PC-3 (cell line): ENCODE data around the gene DERL3. TPM values are rescaled to one million over a fixed set of nuclear protein-coding genes. Genes with fewer than 3 reads are reported as not detected.
A peak's percentile ranks its signal among the peaks of the same experiment; 100 is the strongest.

Source experiments
- ATAC-seq: fragments of 200-7000 bp; cut with Tn5 transposase; 2 replicates; pipeline ENCODE4 v1.9.1; 2020; ENCODE audit warnings: mild to moderate bottlenecking, moderate library complexity
- BruUV-seq: library from RNA; stranded (reverse); fragments of 400-500 nt; replicated peaks from 2 replicates; lab custom pipeline; 2021; lab: Mats Ljungman, UMichigan
- CTCF ChIA-PET: fragments of 300-600 bp; sonication (Branson Sonifier 250); formaldehyde crosslinking; loops from one replicate; lab custom pipeline; 2022; ENCODE audit warnings: antibody characterized with exemption; lab: Charles Lee
- POLR2A ChIA-PET: fragments of 300-600 bp; sonication (Branson Sonifier 250); formaldehyde crosslinking; loops from one replicate; lab custom pipeline; 2022; ENCODE audit warnings: antibody characterized with exemption; ENCODE audit not compliant: unreplicated experiment; lab: Charles Lee
- DNase-seq: peaks from one replicate; pipeline ENCODE4 v3.0.0-alpha.2; 2015
- H2AFZ ChIP-seq: fragments of 300-600 bp; sonication (generic); 2 replicates; pipeline ENCODE4 v1.6.0; 2016; ENCODE audit warnings: antibody characterized with exemption, low read length
- H3F3A ChIP-seq: fragments of 300-600 bp; sonication (generic); one replicate; pipeline ENCODE4 v1.6.0; 2017; ENCODE audit warnings: antibody characterized with exemption, low read length, control low read depth, mild to moderate bottlenecking; ENCODE audit not compliant: unreplicated experiment
- H3K27ac ChIP-seq: fragments of 300-600 bp; sonication (generic); 2 replicates; pipeline ENCODE4 v1.5.1; 2016; ENCODE audit warnings: mild to moderate bottlenecking, low read length
- H3K27me3 ChIP-seq: fragments of 300-600 bp; sonication (generic); 2 replicates; pipeline ENCODE4 v1.6.1; 2016; ENCODE audit warnings: low read length, mixed read lengths
- H3K36me3 ChIP-seq: fragments of 300-600 bp; sonication (generic); 2 replicates; pipeline ENCODE4 v1.6.1; 2016; ENCODE audit warnings: low read depth, mixed run types, low read length, mixed read lengths
- H3K4me1 ChIP-seq: fragments of 300-600 bp; sonication (generic); 2 replicates; pipeline ENCODE4 v1.5.1; 2016; ENCODE audit warnings: low read length; ENCODE audit not compliant: insufficient read depth
- H3K4me2 ChIP-seq: fragments of 300-600 bp; sonication (generic); 2 replicates; pipeline ENCODE4 v1.6.0; 2016; ENCODE audit warnings: low read length
- H3K4me3 ChIP-seq: fragments of 300-600 bp; sonication (generic); 2 replicates; pipeline ENCODE4 v1.5.1; 2016; ENCODE audit warnings: mild to moderate bottlenecking, low read length, mixed read lengths
- H3K79me2 ChIP-seq: fragments of 300-600 bp; sonication (generic); 2 replicates; pipeline ENCODE4 v1.6.1; 2017; ENCODE audit warnings: low read length, mixed read lengths
- H3K9ac ChIP-seq: fragments of 300-600 bp; sonication (generic); 2 replicates; pipeline ENCODE4 v1.6.0; 2016; ENCODE audit warnings: mild to moderate bottlenecking, low read length
- H3K9me2 ChIP-seq: fragments of 300-600 bp; sonication (generic); replicated peaks from 2 replicates; pipeline ENCODE4 v1.6.1; 2016; ENCODE audit warnings: mixed run types, low read length, mixed read lengths
- H3K9me3 ChIP-seq: fragments of 300-600 bp; sonication (generic); 2 replicates; pipeline ENCODE4 v1.6.1; 2016; ENCODE audit warnings: low read length, mixed read lengths
- H4K20me1 ChIP-seq: fragments of 300-600 bp; sonication (generic); 2 replicates; pipeline ENCODE4 v1.6.1; 2016; ENCODE audit warnings: low read length, mixed read lengths
- EZH2 ChIP-seq: fragments of 300-600 bp; sonication (generic); IDR thresholded peaks from one replicate; pipeline ENCODE4 v1.6.1; 2017; ENCODE audit warnings: antibody characterized with exemption, mild to moderate bottlenecking, low read length; ENCODE audit not compliant: unreplicated experiment
- EZH2phosphoT487 ChIP-seq: fragments of 300-600 bp; sonication (generic); IDR thresholded peaks from 2 replicates; pipeline ENCODE4 v1.6.1; 2018; ENCODE audit warnings: mild to moderate bottlenecking, antibody characterized with exemption, low read length, borderline replicate concordance
- intact Hi-C: fragments of 100-400 bp; cut with micrococcal nuclease; formaldehyde crosslinking; loops from 2 replicates; pipeline ENCODE4 v1.9.0; 2023
- total RNA-seq: library from RNA; depleted of rRNA; stranded (reverse); fragments of >200 nt; gene quantifications from 2 replicates; pipeline ENCODE4 v1.2.3, GENCODE V29; 2014
- TF ChIP-seq, protein P1 (sequence below): fragments of 300-600 bp; sonication (generic); conservative IDR thresholded peaks from 2 replicates; pipeline ENCODE4 v1.5.1; 2017; ENCODE audit warnings: antibody characterized with exemption, low read depth, mild to moderate bottlenecking, low read length

DERL3 gene
- total RNA-seq, 1 experiment from 2014 or later: not detected

- Histone ChIP-seq H4K20me1 (peaks cover 28% of the 10 kb centered on the region), H3K4me1 (peaks cover 14% of the 10 kb centered on the region; the same call in 1 of the 2 replicates), H3K27me3 (no peaks in the 10 kb centered on the region), H3K4me3 (no peak overlapping the region), H3K9me3 (no peaks in the 10 kb centered on the region), H3F3A (no peaks in the 10 kb centered on the region), H3K27ac (no peak overlapping the region), H3K9me2 (no peaks in the 10 kb centered on the region), H2AFZ (no peak overlapping the region), H3K36me3 (peaks cover under 1% of the 10 kb centered on the region; the same call in 1 of the 2 replicates), H3K4me2 (no peak overlapping the region), H3K9ac (no peak overlapping the region), H3K79me2 (peaks cover 49% of the 10 kb centered on the region)
- ATAC-seq (no peak), DNase-seq (no peak)
- intact Hi-C loops: no loop called here
- POLR2A ChIA-PET: no interaction called here
- TF ChIP-seq EZH2: no peak
- no peak for TF ChIP-seq EZH2phosphoT487
- TF ChIP-seq, protein P1, sequence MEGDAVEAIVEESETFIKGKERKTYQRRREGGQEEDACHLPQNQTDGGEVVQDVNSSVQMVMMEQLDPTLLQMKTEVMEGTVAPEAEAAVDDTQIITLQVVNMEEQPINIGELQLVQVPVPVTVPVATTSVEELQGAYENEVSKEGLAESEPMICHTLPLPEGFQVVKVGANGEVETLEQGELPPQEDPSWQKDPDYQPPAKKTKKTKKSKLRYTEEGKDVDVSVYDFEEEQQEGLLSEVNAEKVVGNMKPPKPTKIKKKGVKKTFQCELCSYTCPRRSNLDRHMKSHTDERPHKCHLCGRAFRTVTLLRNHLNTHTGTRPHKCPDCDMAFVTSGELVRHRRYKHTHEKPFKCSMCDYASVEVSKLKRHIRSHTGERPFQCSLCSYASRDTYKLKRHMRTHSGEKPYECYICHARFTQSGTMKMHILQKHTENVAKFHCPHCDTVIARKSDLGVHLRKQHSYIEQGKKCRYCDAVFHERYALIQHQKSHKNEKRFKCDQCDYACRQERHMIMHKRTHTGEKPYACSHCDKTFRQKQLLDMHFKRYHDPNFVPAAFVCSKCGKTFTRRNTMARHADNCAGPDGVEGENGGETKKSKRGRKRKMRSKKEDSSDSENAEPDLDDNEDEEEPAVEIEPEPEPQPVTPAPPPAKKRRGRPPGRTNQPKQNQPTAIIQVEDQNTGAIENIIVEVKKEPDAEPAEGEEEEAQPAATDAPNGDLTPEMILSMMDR: no peak
- CTCF ChIA-PET: interaction anchor here (1.6 kb wide), 1 partner anchor 18 kb away, joined by 5 read pairs; no protein-coding TSS in a partner anchor
- BruUV-seq: no TSS peak
These were observed 49.7 kb downstream of the DERL3 start for GRCh38 chr22:23789121-23789520.

DNA sequence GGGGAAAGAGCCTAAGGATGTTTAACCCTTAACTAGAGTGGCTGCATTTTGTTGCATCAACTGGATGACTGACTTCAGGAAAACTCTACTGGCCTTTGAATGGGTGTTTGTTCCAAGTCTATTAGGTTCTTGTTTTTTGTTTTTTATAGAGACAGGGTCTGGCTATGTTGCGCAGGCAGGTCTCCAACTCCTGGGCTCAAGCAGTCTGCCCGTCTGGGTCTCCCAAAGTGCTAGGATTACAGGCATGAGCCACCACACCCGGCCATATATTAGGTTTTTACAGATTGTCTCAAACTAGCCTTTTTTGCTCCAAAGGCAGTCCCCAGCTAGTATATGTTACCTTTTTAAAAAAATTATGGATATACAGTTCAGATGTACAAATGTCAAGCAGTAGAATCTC is 50.9 kb downstream of the DERL3 start:
- POLR2A ChIA-PET: no interaction called here

GRCh38 chr22:23787600-23787896 is 51.3 kb downstream of the DERL3 start:
- no peak overlapping the region for H2AFZ ChIP-seq
- no peak for TF ChIP-seq EZH2
- TF ChIP-seq, protein P1: no peak
- TF ChIP-seq EZH2phosphoT487: no peak
- DNase-seq: no peak
- peaks cover 28% of the 10 kb centered on the region for H4K20me1 ChIP-seq
- no peaks in the 10 kb centered on the region for H3K9me2 ChIP-seq
- CTCF ChIA-PET: interaction anchor here (1.0 kb wide), 1 partner anchor 62 kb away, joined by 6 read pairs; no protein-coding TSS in a partner anchor
- H3K9me3 ChIP-seq: no peaks in the 10 kb centered on the region
- H3K4me3 ChIP-seq: peak overlapping the region; percentile 95
- peak overlapping the region; percentile 88 for H3K4me2 ChIP-seq
- H3K9ac ChIP-seq: peak overlapping the region; percentile 100
- no peaks in the 10 kb centered on the region for H3K27me3 ChIP-seq
- peaks cover 14% of the 10 kb centered on the region; the same call in 1 of the 2 replicates for H3K4me1 ChIP-seq
- H3K36me3 ChIP-seq: no peaks in the 10 kb centered on the region
- ATAC-seq: peak; percentile 14; the same call in 1 of the 2 replicates
- intact Hi-C loops: no loop called here
- no peaks in the 10 kb centered on the region for H3F3A ChIP-seq
- POLR2A ChIA-PET: no interaction called here
- peaks cover 49% of the 10 kb centered on the region for H3K79me2 ChIP-seq
- no peak overlapping the region for H3K27ac ChIP-seq
- BruUV-seq: TSS peak; percentile 56

More for the DNA sequence above, 50.9 kb downstream of the DERL3 start:
- ATAC-seq (no peak), DNase-seq (no peak)
- peak overlapping the region; percentile 88 for H3K4me2 ChIP-seq
- no TSS peak for BruUV-seq
- H3K27ac ChIP-seq: no peak overlapping the region
- peaks cover 49% of the 10 kb centered on the region for H3K79me2 ChIP-seq
- no peaks in the 10 kb centered on the region for H3K36me3 ChIP-seq
- CTCF ChIA-PET: no interaction called here
- TF ChIP-seq, protein P1: no peak
- no peak for TF ChIP-seq EZH2phosphoT487
- TF ChIP-seq EZH2: no peak
- no peaks in the 10 kb centered on the region for H3K9me3 ChIP-seq
- H3F3A ChIP-seq: no peaks in the 10 kb centered on the region
- peak overlapping the region; percentile 95 for H3K4me3 ChIP-seq
- no peak overlapping the region for H2AFZ ChIP-seq
- intact Hi-C loops: no loop called here
- H3K9me2 ChIP-seq: no peaks in the 10 kb centered on the region
- H3K9ac ChIP-seq: peak overlapping the region; percentile 100
- peaks cover 28% of the 10 kb centered on the region for H4K20me1 ChIP-seq
- peaks cover 14% of the 10 kb centered on the region; the same call in 1 of the 2 replicates for H3K4me1 ChIP-seq
- no peaks in the 10 kb centered on the region for H3K27me3 ChIP-seq
